Endodermal cell (in vitro differentiated cells): ENCODE results near the gene GALNT18. TPM values are rescaled to one million over a fixed set of nuclear protein-coding genes. Genes with fewer than 3 reads are reported as not detected.

ENCODE experiments used
- DNase-seq: peaks from one replicate; pipeline ENCODE4 v3.0.0-alpha.2; 2017
- H3K27ac ChIP-seq: 2 replicates; pipeline ENCODE4 v1.5.1; 2013; ENCODE audit warnings: mild to moderate bottlenecking, low read depth, low read length, moderate library complexity
- H3K27me3 ChIP-seq: 2 replicates; pipeline ENCODE4 v1.6.1; 2013; ENCODE audit warnings: mild to moderate bottlenecking, low read length, moderate library complexity; ENCODE audit not compliant: insufficient read depth, control insufficient read depth, poor library complexity, severe bottlenecking
- H3K36me3 ChIP-seq: 2 replicates; pipeline ENCODE4 v1.7.0; 2013; ENCODE audit warnings: mild to moderate bottlenecking, low read length, moderate library complexity; ENCODE audit not compliant: control insufficient read depth, insufficient read depth
- H3K4me1 ChIP-seq: one replicate; pipeline ENCODE4 v1.7.0; 2013; ENCODE audit warnings: low read length; ENCODE audit not compliant: control insufficient read depth, insufficient read depth
- H3K4me3 ChIP-seq: 2 replicates; pipeline ENCODE4 v1.5.1; 2013; ENCODE audit warnings: mild to moderate bottlenecking, low read length, moderate library complexity
- H3K9ac ChIP-seq: 2 replicates; pipeline ENCODE4 v1.6.1; 2013; ENCODE audit warnings: mild to moderate bottlenecking, low read length, moderate library complexity; ENCODE audit not compliant: poor library complexity, severe bottlenecking; ENCODE audit errors: extremely low read depth
- H3K9me3 ChIP-seq: 2 replicates; pipeline ENCODE4 v1.6.1; 2013; ENCODE audit warnings: mild to moderate bottlenecking, low read length, moderate library complexity; ENCODE audit not compliant: control insufficient read depth
- H3K27ac Mint-ChIP-seq: 2 replicates; pipeline ENCODE4 v1.8.0; 2020; ENCODE audit warnings: mixed read lengths
- H3K27me3 Mint-ChIP-seq: 2 replicates; pipeline ENCODE4 v1.8.0; 2021; ENCODE audit warnings: mild to moderate bottlenecking, mixed read lengths; ENCODE audit not compliant: insufficient read depth
- H3K36me3 Mint-ChIP-seq: 2 replicates; pipeline ENCODE4 v1.8.0; 2020; ENCODE audit warnings: low read depth, mixed read lengths
- H3K4me1 Mint-ChIP-seq: 2 replicates; pipeline ENCODE4 v1.8.0; 2020; ENCODE audit warnings: mixed read lengths
- H3K4me3 Mint-ChIP-seq: 2 replicates; pipeline ENCODE4 v1.8.0; 2020; ENCODE audit warnings: mild to moderate bottlenecking, moderate library complexity, mixed read lengths
- H3K9me3 Mint-ChIP-seq: 2 replicates; pipeline ENCODE4 v1.8.0; 2020; ENCODE audit warnings: mild to moderate bottlenecking, mixed read lengths
- WGBS, 2 experiments: methylation state at CpG; one replicate each; pipeline versions ENCODE4 v1.1.5 to v1.1.7; 2013; ENCODE audit warnings: missing lambda C conversion rate in 2 of 2, mixed read lengths in 1 of 2; ENCODE audit not compliant: insufficient coverage in 1 of 2, insufficient read length in 1 of 2; 5-methylcytosine and 5-hydroxymethylcytosine counted together
- total RNA-seq, 2 donors: library from RNA; stranded (reverse); fragmentation: NEBNext Ultra II Directional in 1 of 2; extraction: Animal tissue kit (Norgen Biotek cat#: 25700) in 1 of 2; gene quantifications; 2 replicates in 1 of 2; 3 replicates in 1 of 2; pipeline ENCODE4 v1.2.1, GENCODE V29; 2021
- TF ChIP-seq, protein P1 (sequence below): fragments of 200-600 bp; sonication (generic); conservative IDR thresholded peaks from 2 replicates; pipeline ENCODE4 v1.5.0; 2021; ENCODE audit warnings: antibody characterized with exemption, mild to moderate bottlenecking

Gene GALNT18
- total RNA-seq, 2 donors from 2014 or later, result 5.1 to 9.9 TPM

DNA sequence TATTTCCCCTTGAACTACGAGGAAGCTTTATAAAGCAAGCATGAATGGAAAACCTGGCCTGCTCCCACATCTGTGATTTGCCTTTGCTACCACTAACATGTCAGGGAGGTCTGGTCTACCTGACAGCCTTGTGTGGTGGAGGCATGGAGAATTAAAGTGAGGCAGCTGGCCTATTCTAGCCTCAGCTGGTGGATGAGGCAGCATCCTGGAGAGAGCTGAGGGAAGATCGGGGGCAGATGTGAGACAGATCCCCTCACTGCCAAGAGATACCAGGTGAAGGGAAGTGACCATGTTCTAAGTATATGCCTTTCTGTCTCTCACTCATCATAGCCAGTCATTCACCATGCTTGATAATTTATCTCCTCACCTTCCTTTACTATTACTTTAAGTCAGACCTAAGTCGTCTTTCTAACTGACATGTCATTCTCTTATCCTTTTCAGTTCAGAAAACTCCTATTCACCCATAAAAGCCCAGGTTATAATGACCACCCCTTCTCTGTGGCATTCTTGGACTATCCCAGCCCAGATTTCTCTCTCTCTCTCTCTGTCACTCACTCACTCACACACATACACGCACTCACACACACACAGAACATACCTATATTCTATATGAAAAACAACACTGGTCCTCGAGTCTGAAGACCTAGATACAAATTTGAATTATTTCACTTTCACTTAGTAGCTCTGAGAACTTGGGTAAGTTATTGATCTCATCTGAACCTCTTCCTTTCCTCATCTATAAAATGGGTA lies 359.5 kb downstream of the GALNT18 start:
- no peak for DNase-seq
- no peaks in the 10 kb centered on the region for H3K9me3 ChIP-seq

DNA sequence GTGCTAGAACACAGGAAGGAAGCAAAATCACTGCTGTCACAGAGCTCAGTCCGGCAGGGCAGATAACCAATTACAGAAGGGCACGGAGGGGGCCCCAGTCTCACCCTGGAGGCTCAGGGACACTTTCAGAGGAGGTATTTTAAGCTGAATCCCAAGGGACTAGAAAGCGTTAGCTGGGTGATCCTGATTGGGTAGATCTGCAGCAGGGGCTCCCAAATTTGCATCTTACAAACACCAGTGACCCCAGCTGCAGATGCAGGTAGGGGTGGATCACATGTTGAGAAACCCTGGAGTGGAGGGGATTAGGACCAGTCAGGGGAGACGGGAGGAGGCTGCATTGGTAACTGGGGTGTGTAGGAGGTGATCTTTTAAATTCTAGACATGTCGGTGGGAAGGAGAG lies 360.2 kb downstream of the GALNT18 start:
- H3K4me1 ChIP-seq, result no peaks in the 10 kb centered on the region
- no peak overlapping the region for H3K9ac ChIP-seq
- Mint-ChIP-seq H3K27ac (no peak overlapping the region), H3K4me3 (no peak overlapping the region), H3K27me3 (no peaks in the 10 kb centered on the region), H3K9me3 (no peaks in the 10 kb centered on the region), H3K36me3 (no peaks in the 10 kb centered on the region), H3K4me1 (peaks cover 9% of the 10 kb centered on the region)
- peak; percentile 43 for DNase-seq
- H3K9me3 ChIP-seq, result no peaks in the 10 kb centered on the region
- 72 to 82% methylated on average over 2 to 5 of the region's 5 CpGs for WGBS, 2 experiments
- TF ChIP-seq, protein P1, sequence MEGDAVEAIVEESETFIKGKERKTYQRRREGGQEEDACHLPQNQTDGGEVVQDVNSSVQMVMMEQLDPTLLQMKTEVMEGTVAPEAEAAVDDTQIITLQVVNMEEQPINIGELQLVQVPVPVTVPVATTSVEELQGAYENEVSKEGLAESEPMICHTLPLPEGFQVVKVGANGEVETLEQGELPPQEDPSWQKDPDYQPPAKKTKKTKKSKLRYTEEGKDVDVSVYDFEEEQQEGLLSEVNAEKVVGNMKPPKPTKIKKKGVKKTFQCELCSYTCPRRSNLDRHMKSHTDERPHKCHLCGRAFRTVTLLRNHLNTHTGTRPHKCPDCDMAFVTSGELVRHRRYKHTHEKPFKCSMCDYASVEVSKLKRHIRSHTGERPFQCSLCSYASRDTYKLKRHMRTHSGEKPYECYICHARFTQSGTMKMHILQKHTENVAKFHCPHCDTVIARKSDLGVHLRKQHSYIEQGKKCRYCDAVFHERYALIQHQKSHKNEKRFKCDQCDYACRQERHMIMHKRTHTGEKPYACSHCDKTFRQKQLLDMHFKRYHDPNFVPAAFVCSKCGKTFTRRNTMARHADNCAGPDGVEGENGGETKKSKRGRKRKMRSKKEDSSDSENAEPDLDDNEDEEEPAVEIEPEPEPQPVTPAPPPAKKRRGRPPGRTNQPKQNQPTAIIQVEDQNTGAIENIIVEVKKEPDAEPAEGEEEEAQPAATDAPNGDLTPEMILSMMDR, result no peak
- H3K4me3 ChIP-seq, result no peak overlapping the region
- H3K36me3 ChIP-seq, result no peaks in the 10 kb centered on the region
- no peaks in the 10 kb centered on the region for H3K27me3 ChIP-seq
- no peak overlapping the region for H3K27ac ChIP-seq

More for the DNA sequence above, 359.5 kb downstream of the GALNT18 start:
- Histone ChIP-seq H3K4me1 (no peaks in the 10 kb centered on the region), H3K27me3 (no peaks in the 10 kb centered on the region), H3K36me3 (no peaks in the 10 kb centered on the region), H3K9ac (no peak overlapping the region), H3K27ac (no peak overlapping the region), H3K4me3 (no peak overlapping the region)
- TF ChIP-seq, protein P1, result no peak
- peaks cover 9% of the 10 kb centered on the region for H3K4me1 Mint-ChIP-seq
- H3K9me3 Mint-ChIP-seq, result no peaks in the 10 kb centered on the region
- H3K27me3 Mint-ChIP-seq, result no peaks in the 10 kb centered on the region
- WGBS, 2 experiments, result 90 to 92% methylated on average over 2 to 5 of the region's 5 CpGs
- no peaks in the 10 kb centered on the region for H3K36me3 Mint-ChIP-seq
- no peak overlapping the region for H3K4me3 Mint-ChIP-seq
- no peak overlapping the region for H3K27ac Mint-ChIP-seq

DNA sequence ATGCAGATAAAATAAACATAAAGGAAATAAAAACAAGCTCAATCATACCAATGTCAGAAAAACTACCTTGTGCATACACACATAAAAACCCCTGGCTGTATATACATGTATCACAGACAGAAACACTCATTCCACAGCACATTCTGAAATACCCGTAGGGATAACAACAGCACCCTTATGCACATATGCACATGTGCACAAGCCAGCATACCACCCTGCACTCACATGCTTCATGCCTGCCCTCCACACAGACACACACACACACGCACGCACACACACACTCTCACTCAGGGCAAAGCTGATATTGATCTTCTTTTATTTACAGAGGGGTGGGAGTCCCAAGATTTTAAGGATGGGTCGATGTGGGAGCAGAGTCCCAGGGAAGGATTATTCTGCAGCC lies 360.9 kb downstream of the GALNT18 start:
- whole genome bisulfite sequencing, 2 experiments, result 97% methylated on average over 3 of the region's 4 CpGs; no CpG with 5 or more reads in 1 of the 2 experiments
- no peaks in the 10 kb centered on the region for H3K36me3 Mint-ChIP-seq
- no peaks in the 10 kb centered on the region for H3K27me3 ChIP-seq

More for the DNA sequence above, 360.9 kb downstream of the GALNT18 start:
- TF ChIP-seq, protein P1, result no peak
- H3K4me1 ChIP-seq, result no peaks in the 10 kb centered on the region
- DNase-seq, result peak; percentile 23
- Mint-ChIP-seq H3K9me3 (no peaks in the 10 kb centered on the region), H3K27me3 (no peaks in the 10 kb centered on the region), H3K4me1 (peaks cover 5% of the 10 kb centered on the region), H3K4me3 (no peak overlapping the region), H3K27ac (no peak overlapping the region)
- no peak overlapping the region for H3K4me3 ChIP-seq
- H3K27ac ChIP-seq, result no peak overlapping the region
- no peaks in the 10 kb centered on the region for H3K36me3 ChIP-seq
- H3K9ac ChIP-seq, result no peak overlapping the region
- no peaks in the 10 kb centered on the region for H3K9me3 ChIP-seq
